ENCODE measurements around the gene CST7. TPM values are rescaled to one million over a fixed set of nuclear protein-coding genes. Genes with fewer than 3 reads are reported as not detected.

The CST7 gene
- total RNA-seq, 1 donor from 2014 or later: not detected

DNA sequence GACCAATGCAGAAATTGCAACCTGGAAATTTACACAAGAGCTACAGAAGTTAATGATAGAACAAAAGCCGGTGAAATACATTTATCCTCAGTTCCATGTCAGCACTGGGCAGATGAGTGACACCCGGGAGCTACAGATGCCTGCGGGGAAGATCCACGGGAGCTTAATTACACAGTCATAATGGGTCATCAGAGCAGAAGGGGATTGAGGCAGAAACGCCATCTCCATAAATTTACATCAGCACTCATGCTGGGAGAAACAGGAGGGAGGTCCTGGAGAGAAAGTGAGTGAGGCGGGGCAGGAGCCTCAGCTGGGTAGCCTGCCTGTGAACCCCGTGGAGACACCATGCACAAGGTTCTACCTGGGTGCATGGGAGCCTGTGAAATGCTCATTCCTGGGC, 37.6 kb upstream of the CST7 start:
- no peak overlapping the region for H3K4me2 ChIP-seq
- no peaks in the 10 kb centered on the region for H3K79me2 ChIP-seq (ENCODE audit: low read depth)
- Mint-ChIP-seq H3K36me3 (no peaks in the 10 kb centered on the region), H3K4me1 (peaks cover 11% of the 10 kb centered on the region), H3K9me3 (peaks cover 5% of the 10 kb centered on the region), H3K27ac (no peak overlapping the region), H3K27me3 (ENCODE audit: insufficient read depth, low read depth) (peaks cover 3% of the 10 kb centered on the region), H3K4me3 (no peak overlapping the region)
- peaks cover 11% of the 10 kb centered on the region for H3F3A ChIP-seq (ENCODE audit: low read depth)
- no peak for DNase-seq (ENCODE audit: low spot score)
- H4K20me1 ChIP-seq (ENCODE audit: low read depth): no peaks in the 10 kb centered on the region
- no peak overlapping the region for H3K9ac ChIP-seq
- peaks cover 9% of the 10 kb centered on the region for H3K4me1 ChIP-seq
- H2AFZ ChIP-seq (replicated peaks): no peak overlapping the region
- H3K36me3 ChIP-seq: no peaks in the 10 kb centered on the region
- H3K27ac ChIP-seq: no peak overlapping the region
- H3K4me3 ChIP-seq: no peak overlapping the region
- TF ChIP-seq, protein P1, sequence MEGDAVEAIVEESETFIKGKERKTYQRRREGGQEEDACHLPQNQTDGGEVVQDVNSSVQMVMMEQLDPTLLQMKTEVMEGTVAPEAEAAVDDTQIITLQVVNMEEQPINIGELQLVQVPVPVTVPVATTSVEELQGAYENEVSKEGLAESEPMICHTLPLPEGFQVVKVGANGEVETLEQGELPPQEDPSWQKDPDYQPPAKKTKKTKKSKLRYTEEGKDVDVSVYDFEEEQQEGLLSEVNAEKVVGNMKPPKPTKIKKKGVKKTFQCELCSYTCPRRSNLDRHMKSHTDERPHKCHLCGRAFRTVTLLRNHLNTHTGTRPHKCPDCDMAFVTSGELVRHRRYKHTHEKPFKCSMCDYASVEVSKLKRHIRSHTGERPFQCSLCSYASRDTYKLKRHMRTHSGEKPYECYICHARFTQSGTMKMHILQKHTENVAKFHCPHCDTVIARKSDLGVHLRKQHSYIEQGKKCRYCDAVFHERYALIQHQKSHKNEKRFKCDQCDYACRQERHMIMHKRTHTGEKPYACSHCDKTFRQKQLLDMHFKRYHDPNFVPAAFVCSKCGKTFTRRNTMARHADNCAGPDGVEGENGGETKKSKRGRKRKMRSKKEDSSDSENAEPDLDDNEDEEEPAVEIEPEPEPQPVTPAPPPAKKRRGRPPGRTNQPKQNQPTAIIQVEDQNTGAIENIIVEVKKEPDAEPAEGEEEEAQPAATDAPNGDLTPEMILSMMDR (IDR thresholded peaks at IDR 0.05): no peak
- TF ChIP-seq EZH2phosphoT487 (IDR thresholded peaks at IDR 0.05) (no peak), EZH2 (IDR thresholded peaks at IDR 0.05) (no peak)
- no peaks in the 10 kb centered on the region for H3K27me3 ChIP-seq
- H3K9me3 ChIP-seq (ENCODE audit: low read depth): peaks cover 5% of the 10 kb centered on the region

DNA sequence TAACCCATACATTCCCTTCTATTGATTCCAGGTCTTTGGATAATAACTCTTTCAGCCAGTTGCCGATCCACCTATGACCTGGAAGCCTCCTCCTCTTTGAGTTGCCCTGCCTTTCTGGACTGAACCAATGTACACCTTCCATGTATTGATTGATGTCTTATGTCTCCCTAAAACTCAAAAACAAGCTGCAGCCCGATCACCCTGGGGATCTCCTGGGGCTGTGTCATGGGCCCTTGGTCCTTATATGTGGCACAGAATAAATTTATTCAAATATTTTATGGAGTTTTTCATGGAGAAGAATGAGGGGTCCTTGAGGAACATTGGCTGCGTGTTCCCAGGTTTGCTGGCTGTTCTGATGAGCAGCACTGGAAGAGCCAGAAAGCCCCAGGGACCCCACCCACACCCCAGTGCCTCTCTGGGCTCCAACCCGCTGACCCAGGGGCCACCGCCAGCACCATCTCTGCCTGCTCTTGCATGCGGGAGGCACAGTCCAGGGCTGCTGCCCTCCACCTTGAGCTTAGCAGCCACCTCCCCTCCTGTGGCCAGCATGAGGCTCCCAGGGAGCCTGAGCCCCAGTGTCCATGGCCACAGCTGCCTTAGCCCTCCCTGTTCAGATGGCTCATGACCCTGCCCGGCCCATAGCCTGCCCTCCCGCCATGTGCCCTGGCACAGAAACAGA, 36.5 kb upstream of the CST7 start:
- Mint-ChIP-seq H3K4me1 (peaks cover 11% of the 10 kb centered on the region), H3K4me3 (no peak overlapping the region), H3K27me3 (ENCODE audit: insufficient read depth, low read depth) (peaks cover 3% of the 10 kb centered on the region), H3K9me3 (peaks cover 5% of the 10 kb centered on the region), H3K36me3 (no peaks in the 10 kb centered on the region), H3K27ac (no peak overlapping the region)
- H3K9ac ChIP-seq: no peak overlapping the region
- H3K4me1 ChIP-seq: peaks cover 9% of the 10 kb centered on the region
- no peaks in the 10 kb centered on the region for H3K79me2 ChIP-seq (ENCODE audit: low read depth)
- H3K27me3 ChIP-seq: no peaks in the 10 kb centered on the region
- H3K27ac ChIP-seq: no peak overlapping the region
- H4K20me1 ChIP-seq (ENCODE audit: low read depth): no peaks in the 10 kb centered on the region
- H3K36me3 ChIP-seq: no peaks in the 10 kb centered on the region
- no peak overlapping the region for H3K4me3 ChIP-seq
- no peak for DNase-seq (ENCODE audit: low spot score)
- H3K9me3 ChIP-seq (ENCODE audit: low read depth): no peaks in the 10 kb centered on the region
- no peak overlapping the region for H3K4me2 ChIP-seq
- no peak overlapping the region for H2AFZ ChIP-seq (replicated peaks)
- TF ChIP-seq, protein P1 (IDR thresholded peaks at IDR 0.05): no peak
- TF ChIP-seq EZH2 (IDR thresholded peaks at IDR 0.05) (no peak), EZH2phosphoT487 (IDR thresholded peaks at IDR 0.05) (no peak)
- H3F3A ChIP-seq (ENCODE audit: low read depth): peaks cover 11% of the 10 kb centered on the region

DNA sequence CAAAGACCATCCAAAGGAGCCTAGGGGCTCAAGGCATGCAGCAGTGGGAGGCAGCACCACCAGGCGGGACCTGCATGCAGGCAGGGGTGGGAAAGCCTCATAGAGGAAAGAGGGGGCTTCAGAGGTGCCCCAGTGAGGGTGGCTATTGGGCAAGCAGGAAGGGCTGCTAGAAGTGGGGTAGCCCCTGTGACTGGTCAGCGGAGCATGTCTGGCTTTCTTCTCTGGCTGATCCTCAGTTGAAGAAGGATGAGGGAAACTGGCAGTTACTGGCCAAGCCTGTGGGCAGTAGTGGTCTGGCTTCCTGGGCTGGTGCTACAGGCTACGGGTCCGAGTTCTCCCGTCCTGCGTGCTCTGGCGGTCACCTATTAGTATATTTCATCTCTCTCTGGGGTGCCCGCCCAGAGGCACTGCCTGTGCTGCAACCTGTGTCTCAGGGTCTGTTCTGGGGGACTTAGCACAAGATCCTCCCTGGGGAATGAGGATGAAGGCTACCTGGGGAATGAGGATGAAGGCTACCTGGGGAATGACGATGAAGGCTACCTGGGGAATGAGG, 35.9 kb upstream of the CST7 start:
- Histone ChIP-seq H3K4me3 (no peak overlapping the region), H3K9me3 (ENCODE audit: low read depth) (no peaks in the 10 kb centered on the region), H3K9ac (no peak overlapping the region), H2AFZ (replicated peaks) (no peak overlapping the region), H3K79me2 (ENCODE audit: low read depth) (no peaks in the 10 kb centered on the region), H3K36me3 (no peaks in the 10 kb centered on the region), H3K27ac (no peak overlapping the region), H3F3A (ENCODE audit: low read depth) (peaks cover 11% of the 10 kb centered on the region), H3K27me3 (no peaks in the 10 kb centered on the region), H3K4me1 (peaks cover 11% of the 10 kb centered on the region), H4K20me1 (ENCODE audit: low read depth) (no peaks in the 10 kb centered on the region), H3K4me2 (no peak overlapping the region)
- Mint-ChIP-seq H3K36me3 (no peaks in the 10 kb centered on the region), H3K27ac (no peak overlapping the region), H3K27me3 (ENCODE audit: insufficient read depth, low read depth) (peaks cover 3% of the 10 kb centered on the region), H3K9me3 (peaks cover 4% of the 10 kb centered on the region), H3K4me1 (peaks cover 11% of the 10 kb centered on the region), H3K4me3 (no peak overlapping the region)
- DNase-seq (ENCODE audit: low spot score): no peak
- TF ChIP-seq, protein P1 (IDR thresholded peaks at IDR 0.05): no peak
- TF ChIP-seq EZH2 (IDR thresholded peaks at IDR 0.05): no peak
- no peak for TF ChIP-seq EZH2phosphoT487 (IDR thresholded peaks at IDR 0.05)
